Measurements from ENCODE around the gene COL5A1. TPM values are rescaled to one million over a fixed set of nuclear protein-coding genes. Genes with fewer than 3 reads are reported as not detected.

The COL5A1 gene
- total RNA-seq, 1 donor from 2014 or later, result 99.6 TPM

GRCh38 chr9:134625361-134626068, 16.1 kb upstream of the COL5A1 start:
- Histone ChIP-seq H3K27ac (no peak overlapping the region), H3K9me3 (no peaks in the 10 kb centered on the region), H3K36me3 (no peaks in the 10 kb centered on the region), H3K27me3 (no peaks in the 10 kb centered on the region), H3K4me1 (no peaks in the 10 kb centered on the region), H3K4me3 (no peak overlapping the region)
- DNase-seq (ENCODE audit: low spot score in 2 of 2), result peak in 1 of 2 donors; percentile 50
- TF ChIP-seq, protein P1, sequence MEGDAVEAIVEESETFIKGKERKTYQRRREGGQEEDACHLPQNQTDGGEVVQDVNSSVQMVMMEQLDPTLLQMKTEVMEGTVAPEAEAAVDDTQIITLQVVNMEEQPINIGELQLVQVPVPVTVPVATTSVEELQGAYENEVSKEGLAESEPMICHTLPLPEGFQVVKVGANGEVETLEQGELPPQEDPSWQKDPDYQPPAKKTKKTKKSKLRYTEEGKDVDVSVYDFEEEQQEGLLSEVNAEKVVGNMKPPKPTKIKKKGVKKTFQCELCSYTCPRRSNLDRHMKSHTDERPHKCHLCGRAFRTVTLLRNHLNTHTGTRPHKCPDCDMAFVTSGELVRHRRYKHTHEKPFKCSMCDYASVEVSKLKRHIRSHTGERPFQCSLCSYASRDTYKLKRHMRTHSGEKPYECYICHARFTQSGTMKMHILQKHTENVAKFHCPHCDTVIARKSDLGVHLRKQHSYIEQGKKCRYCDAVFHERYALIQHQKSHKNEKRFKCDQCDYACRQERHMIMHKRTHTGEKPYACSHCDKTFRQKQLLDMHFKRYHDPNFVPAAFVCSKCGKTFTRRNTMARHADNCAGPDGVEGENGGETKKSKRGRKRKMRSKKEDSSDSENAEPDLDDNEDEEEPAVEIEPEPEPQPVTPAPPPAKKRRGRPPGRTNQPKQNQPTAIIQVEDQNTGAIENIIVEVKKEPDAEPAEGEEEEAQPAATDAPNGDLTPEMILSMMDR (IDR thresholded peaks at IDR 0.05), result no peak
- intact Hi-C loops (cut with DNase I), result no loop called here

GRCh38 chr9:134626069-134626423, 15.6 kb upstream of the COL5A1 start:
- Histone ChIP-seq H3K4me3 (no peak overlapping the region), H3K27ac (no peak overlapping the region), H3K4me1 (no peaks in the 10 kb centered on the region), H3K36me3 (no peaks in the 10 kb centered on the region), H3K27me3 (no peaks in the 10 kb centered on the region), H3K9me3 (no peaks in the 10 kb centered on the region)
- TF ChIP-seq, protein P1 (IDR thresholded peaks at IDR 0.05), result no peak
- DNase-seq (ENCODE audit: low spot score in 2 of 2), result peak in 1 of 2 donors; percentile 46
- intact Hi-C loops (cut with DNase I), result no loop called here

DNA sequence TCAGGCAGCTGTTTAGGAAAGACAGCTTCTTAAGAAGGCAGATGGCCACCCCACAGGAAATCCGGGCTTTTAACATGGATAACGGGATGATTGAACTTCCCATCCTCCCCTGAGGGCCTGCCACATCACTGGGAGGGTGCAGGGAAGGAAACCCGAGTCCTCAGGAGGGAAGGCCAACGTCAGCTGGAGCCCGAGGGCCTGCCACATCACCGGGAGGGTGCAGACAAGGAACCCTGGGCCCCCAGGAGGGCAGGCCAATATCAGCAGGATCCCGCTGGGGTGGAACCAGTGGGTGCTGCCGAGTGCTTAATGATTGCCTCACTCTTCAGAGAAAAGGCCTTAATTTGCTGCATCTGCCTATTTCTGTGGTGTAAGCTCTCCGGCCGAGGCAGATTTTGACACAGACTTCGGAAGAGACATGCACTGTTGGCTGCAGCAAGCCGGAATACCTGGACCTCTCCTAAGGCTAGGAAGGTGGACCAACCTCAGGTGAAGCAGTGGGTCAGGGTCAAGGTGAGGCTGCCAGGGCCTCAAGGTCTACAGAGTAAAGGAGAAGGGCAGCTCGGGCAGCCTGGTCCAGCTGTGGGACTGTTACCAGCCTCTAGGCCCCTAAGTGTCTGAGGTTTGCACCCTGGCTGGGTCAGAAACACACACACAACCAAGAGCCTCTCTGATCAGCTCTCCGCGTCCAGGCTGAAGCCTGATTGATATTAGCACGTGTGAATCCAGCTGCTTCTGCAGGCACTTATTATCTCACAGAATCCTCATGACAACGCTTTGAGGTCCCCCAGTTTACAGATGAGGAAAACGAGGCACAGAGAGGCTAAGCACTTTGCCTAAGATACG, 14.8 kb upstream of the COL5A1 start:
- Histone ChIP-seq H3K9me3 (no peaks in the 10 kb centered on the region), H3K36me3 (no peaks in the 10 kb centered on the region), H3K4me1 (no peaks in the 10 kb centered on the region), H3K27ac (no peak overlapping the region), H3K27me3 (no peaks in the 10 kb centered on the region), H3K4me3 (no peak overlapping the region)
- peak in 1 of 2 donors; percentile 51 for DNase-seq (ENCODE audit: low spot score in 2 of 2)
- intact Hi-C loops (cut with DNase I), result no loop called here
- TF ChIP-seq, protein P1 (IDR thresholded peaks at IDR 0.05), result no peak

GRCh38 chr9:134627417-134628353, 13.9 kb upstream of the COL5A1 start:
- H3K27ac ChIP-seq, result no peak overlapping the region
- intact Hi-C loops (cut with DNase I), result no loop called here
- no peaks in the 10 kb centered on the region for H3K27me3 ChIP-seq
- H3K4me3 ChIP-seq, result no peak overlapping the region
- no peaks in the 10 kb centered on the region for H3K4me1 ChIP-seq
- no peaks in the 10 kb centered on the region for H3K9me3 ChIP-seq
- TF ChIP-seq, protein P1 (IDR thresholded peaks at IDR 0.05), result no peak
- DNase-seq (ENCODE audit: low spot score in 2 of 2), result peak in 1 of 2 donors; percentile 41
- no peaks in the 10 kb centered on the region for H3K36me3 ChIP-seq

DNA sequence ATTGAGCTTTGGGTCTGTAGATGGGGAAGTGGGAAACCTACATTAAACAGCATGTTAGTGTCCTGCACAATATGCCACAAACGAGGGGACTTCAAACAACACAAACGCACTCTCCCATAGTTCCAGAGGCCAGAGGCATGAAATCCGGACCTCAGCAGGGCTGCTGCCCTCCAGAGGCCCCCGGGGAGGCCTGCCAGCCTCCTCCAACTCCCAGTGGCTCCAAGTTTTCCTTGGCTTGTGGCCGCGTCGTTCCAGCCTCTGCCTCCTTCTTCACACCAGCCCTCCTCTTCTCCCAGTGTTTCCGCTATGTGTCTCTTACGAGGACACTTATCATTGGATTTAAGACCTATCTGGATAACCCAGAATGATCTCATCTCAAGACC, 13.3 kb upstream of the COL5A1 start:
- DNase-seq (ENCODE audit: low spot score in 2 of 2), result peak in 1 of 2 donors; percentile 33
- H3K36me3 ChIP-seq, result no peaks in the 10 kb centered on the region
- no peaks in the 10 kb centered on the region for H3K9me3 ChIP-seq
- H3K27ac ChIP-seq, result no peak overlapping the region
- TF ChIP-seq, protein P1 (IDR thresholded peaks at IDR 0.05), result no peak
- no peaks in the 10 kb centered on the region for H3K27me3 ChIP-seq
- H3K4me1 ChIP-seq, result no peaks in the 10 kb centered on the region
- H3K4me3 ChIP-seq, result no peak overlapping the region
- intact Hi-C loops (cut with DNase I), result no loop called here
